HEK293T (cell line): ENCODE measurements around the gene MME.

Source experiments
- CTCF ChIA-PET: fragments of 350-600 bp; formaldehyde crosslinking; extraction: SDS; loops from one replicate; lab custom pipeline; 2021; ENCODE audit warnings: antibody characterized with exemption, inconsistent platforms; lab: Yijun Ruan, JAX
- POLR2A ChIA-PET: fragments of 350-600 bp; formaldehyde crosslinking; extraction: SDS; loops from one replicate; lab custom pipeline; 2020; ENCODE audit warnings: antibody characterized with exemption, inconsistent platforms; lab: Yijun Ruan, JAX
- DNase-seq: peaks from one replicate; pipeline ENCODE4 v3.0.0; 2012; ENCODE audit warnings: mixed read lengths; ENCODE audit errors: extremely low spot score
- ARNT ChIP-seq: fragments of 450-650 bp; IDR thresholded peaks from 2 replicates; pipeline ENCODE4 v1.6.1; 2017; ENCODE audit warnings: mild to moderate bottlenecking
- BHLHE40 ChIP-seq: fragments of 450-650 bp; IDR thresholded peaks from 2 replicates; pipeline ENCODE4 v1.6.1; 2016; ENCODE audit warnings: mild to moderate bottlenecking, moderate library complexity, borderline replicate concordance
- CTBP1 ChIP-seq: fragments of 450-650 bp; IDR thresholded peaks from 2 replicates; pipeline ENCODE4 v1.6.1; 2016; ENCODE audit warnings: borderline replicate concordance
- ELF4 ChIP-seq: fragments of 450-650 bp; IDR thresholded peaks from 2 replicates; pipeline ENCODE4 v1.6.1; 2017; ENCODE audit warnings: antibody characterized with exemption
- FOXA1 ChIP-seq: fragments of 450-650 bp; IDR thresholded peaks from 2 replicates; pipeline ENCODE4 v1.6.1; 2016; ENCODE audit warnings: mild to moderate bottlenecking
- FOXK2 ChIP-seq: fragments of 450-650 bp; IDR thresholded peaks from 2 replicates; pipeline ENCODE4 v1.6.1; 2016; ENCODE audit warnings: mild to moderate bottlenecking
- FOXM1 ChIP-seq: fragments of 450-650 bp; IDR thresholded peaks from 2 replicates; pipeline ENCODE4 v1.6.1; 2017; ENCODE audit warnings: mild to moderate bottlenecking, borderline replicate concordance
- HDGF ChIP-seq: fragments of 450-650 bp; IDR thresholded peaks from 2 replicates; pipeline ENCODE4 v1.6.1; 2017; ENCODE audit warnings: antibody characterized with exemption, borderline replicate concordance
- L3MBTL2 ChIP-seq: fragments of 450-650 bp; conservative IDR thresholded peaks from 2 replicates; pipeline ENCODE4 v1.6.1; 2016; ENCODE audit warnings: mild to moderate bottlenecking
- LEF1 ChIP-seq: fragments of 450-650 bp; IDR thresholded peaks from 2 replicates; pipeline ENCODE4 v1.6.1; 2017; ENCODE audit warnings: mild to moderate bottlenecking, borderline replicate concordance
- NFRKB ChIP-seq: fragments of 450-650 bp; IDR thresholded peaks from 2 replicates; pipeline ENCODE4 v1.6.1; 2016; ENCODE audit warnings: mild to moderate bottlenecking, moderate library complexity
- SP1 ChIP-seq: fragments of 450-650 bp; IDR thresholded peaks from 2 replicates; pipeline ENCODE4 v1.6.1; 2017
- SUZ12 ChIP-seq: fragments of 450-650 bp; IDR thresholded peaks from 2 replicates; pipeline ENCODE4 v1.6.1; 2016; ENCODE audit warnings: mild to moderate bottlenecking
- TARDBP ChIP-seq: fragments of 450-650 bp; IDR thresholded peaks from 2 replicates; pipeline ENCODE4 v1.6.1; 2016
- ZNF384 ChIP-seq: fragments of 450-650 bp; IDR thresholded peaks from 2 replicates; pipeline ENCODE4 v1.6.1; 2016
- TF ChIP-seq, protein P1 (sequence below): fragments of 450-650 bp; IDR thresholded peaks from 2 replicates; pipeline ENCODE4 v1.6.1; 2016

MME gene

GRCh38 chr3:155161640-155162292 lies 81.6 kb downstream of the MME start:
- DNase-seq = no peak
- ChIA-PET CTCF (no interaction called here), POLR2A (no interaction called here)
- TF ChIP-seq FOXA1 (no peak), SUZ12 (no peak)

- DNase-seq = no peak
- CTCF ChIA-PET = no interaction called here
- POLR2A ChIA-PET = no interaction called here
These were observed 84.2 kb downstream of the MME start for GRCh38 chr3:155164306-155164705.

DNA sequence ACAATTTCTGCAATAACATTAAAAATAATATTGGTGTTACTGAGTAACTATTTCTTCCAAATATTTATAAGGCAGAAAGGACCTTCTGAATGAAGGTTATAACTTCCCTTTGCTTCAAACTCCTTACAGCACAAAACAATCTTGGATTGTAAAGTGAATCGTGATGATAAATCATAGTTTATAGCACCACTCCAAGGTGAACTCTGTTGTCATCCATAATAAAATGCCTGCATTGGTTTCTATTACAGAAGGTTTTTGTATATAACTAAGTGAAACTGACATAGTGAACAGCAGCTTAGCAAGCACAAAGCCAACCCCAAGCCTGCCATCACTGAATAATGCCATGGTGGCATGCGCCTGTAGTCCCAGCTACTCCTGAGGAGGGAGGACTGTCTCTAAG lies 86.3 kb downstream of the MME start:
- TF ChIP-seq BHLHE40 (no peak), SUZ12 (no peak), HDGF (no peak), ELF4 (no peak), SP1 (no peak), FOXA1 (no peak), TARDBP (no peak), L3MBTL2 (no peak), FOXM1 (no peak), CTBP1 (no peak), FOXK2 (no peak), ARNT (no peak)
- CTCF ChIA-PET = no interaction called here
- POLR2A ChIA-PET = no interaction called here
- no peak for DNase-seq

More at GRCh38 chr3:155164306-155164705, 84.2 kb downstream of the MME start:
- TF ChIP-seq ELF4 (no peak), FOXM1 (no peak), FOXA1 (no peak), BHLHE40 (no peak), HDGF (no peak), ZNF384 (no peak), NFRKB (no peak), FOXK2 (no peak), SUZ12 (no peak), SP1 (no peak)

DNA sequence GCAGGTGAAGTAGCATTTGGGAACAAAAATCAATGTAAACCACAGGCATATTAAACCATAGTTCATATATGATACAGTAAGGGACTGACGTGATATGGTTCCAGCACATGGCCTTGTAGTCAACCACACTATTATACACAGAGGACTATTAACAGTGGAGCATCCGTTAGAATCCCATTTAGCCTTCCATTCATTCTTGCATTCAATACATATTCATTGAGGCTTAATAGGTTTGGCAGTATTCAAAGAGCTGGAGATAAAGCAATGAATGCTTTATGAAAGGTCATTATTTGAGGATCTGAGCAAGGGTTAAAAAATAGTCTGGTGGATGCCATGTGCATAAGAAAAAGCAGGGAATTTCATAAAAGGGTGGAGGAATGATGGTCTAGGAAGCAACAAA lies 89.1 kb downstream of the MME start:
- CTCF ChIA-PET = no interaction called here

GRCh38 chr3:155173771-155174170 lies 93.7 kb downstream of the MME start:
- ChIA-PET POLR2A (no interaction called here), CTCF (no interaction called here)
- no peak for DNase-seq
- TF ChIP-seq ARNT (no peak), FOXM1 (no peak), ZNF384 (no peak), L3MBTL2 (no peak)
- TF ChIP-seq, protein P1, sequence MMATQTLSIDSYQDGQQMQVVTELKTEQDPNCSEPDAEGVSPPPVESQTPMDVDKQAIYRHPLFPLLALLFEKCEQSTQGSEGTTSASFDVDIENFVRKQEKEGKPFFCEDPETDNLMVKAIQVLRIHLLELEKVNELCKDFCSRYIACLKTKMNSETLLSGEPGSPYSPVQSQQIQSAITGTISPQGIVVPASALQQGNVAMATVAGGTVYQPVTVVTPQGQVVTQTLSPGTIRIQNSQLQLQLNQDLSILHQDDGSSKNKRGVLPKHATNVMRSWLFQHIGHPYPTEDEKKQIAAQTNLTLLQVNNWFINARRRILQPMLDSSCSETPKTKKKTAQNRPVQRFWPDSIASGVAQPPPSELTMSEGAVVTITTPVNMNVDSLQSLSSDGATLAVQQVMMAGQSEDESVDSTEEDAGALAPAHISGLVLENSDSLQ = no peak

More for the DNA sequence above, 89.1 kb downstream of the MME start:
- TF ChIP-seq FOXM1 = no peak
- TF ChIP-seq, protein P1 = no peak
- TF ChIP-seq TARDBP = no peak
- no peak for TF ChIP-seq FOXK2
- no peak for TF ChIP-seq ELF4
- no peak for TF ChIP-seq ARNT
- TF ChIP-seq LEF1 = no peak
- no peak for TF ChIP-seq SUZ12
- TF ChIP-seq L3MBTL2 = no peak
- no peak for TF ChIP-seq BHLHE40
- no peak for TF ChIP-seq ZNF384
- no peak for TF ChIP-seq SP1
- no peak for TF ChIP-seq FOXA1
- no peak for TF ChIP-seq NFRKB
- POLR2A ChIA-PET = no interaction called here
- DNase-seq = no peak

- POLR2A ChIA-PET = no interaction called here
- TF ChIP-seq, protein P1 = no peak
- TF ChIP-seq TARDBP (no peak), CTBP1 (no peak), BHLHE40 (no peak), NFRKB (no peak), FOXM1 (no peak), FOXK2 (no peak), ZNF384 (no peak), L3MBTL2 (no peak), HDGF (no peak), SUZ12 (no peak)
- DNase-seq = no peak
- CTCF ChIA-PET = no interaction called here
These were observed 98.8 kb downstream of the MME start for GRCh38 chr3:155178810-155179436.
